ENCODE results near the gene NPBWR2. TPM values are rescaled to one million over a fixed set of nuclear protein-coding genes. Genes with fewer than 3 reads are reported as not detected.

Gene NPBWR2
- polyA plus RNA-seq, 1 donor (not counting 4 experiments of a cell fraction or from before 2014, with no cell fraction given): not detected

DNA sequence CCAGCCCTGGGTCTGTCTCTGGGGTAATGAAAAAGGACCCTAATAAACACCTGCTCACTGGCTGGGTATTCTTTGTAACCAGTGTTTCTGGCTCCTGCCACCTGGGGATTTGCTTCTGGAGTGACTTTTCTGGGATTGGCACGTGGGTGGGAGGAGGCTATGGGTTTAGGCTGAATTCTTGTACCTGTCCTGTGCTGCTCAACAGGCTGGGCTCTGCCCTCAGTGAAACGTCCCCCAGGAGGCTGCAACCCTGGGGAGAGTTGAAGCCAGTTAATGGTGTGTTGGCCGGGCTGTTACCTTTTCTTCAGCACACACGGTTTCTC, 6.8 kb downstream of the NPBWR2 start:
- H3K4me2 ChIP-seq (ENCODE audit: control insufficient read depth, extremely low read depth, insufficient read depth, low read depth, low read length): no peak overlapping the region
- H3K9me3 ChIP-seq (ENCODE audit: control insufficient read depth, low read depth, low read length): no peaks in the 10 kb centered on the region
- H3K4me3 ChIP-seq (ENCODE audit: control insufficient read depth in 2 of 3, extremely low read depth in 1 of 3, insufficient read depth in 2 of 3, low read depth in 1 of 3, low read length in 3 of 3): no peak overlapping the region
- H3K4me1 ChIP-seq (ENCODE audit: control insufficient read depth, extremely low read depth, insufficient read depth, low read length): no peaks in the 10 kb centered on the region
- H3K36me3 ChIP-seq (ENCODE audit: control insufficient read depth in 2 of 2, extremely low read depth in 1 of 2, insufficient read depth in 2 of 2, low read length in 2 of 2): no peaks in the 10 kb centered on the region
- no peaks in the 10 kb centered on the region for H3K79me2 ChIP-seq (ENCODE audit: control insufficient read depth, insufficient read depth, low read length)
- peaks cover 40% of the 10 kb centered on the region for H3K27me3 ChIP-seq (ENCODE audit: control insufficient read depth, extremely low read depth, insufficient read depth, low read length)
- H4K20me1 ChIP-seq (ENCODE audit: control insufficient read depth, extremely low read depth, insufficient read depth, low read length): no peaks in the 10 kb centered on the region
- no peak for TF ChIP-seq CTCF (optimal IDR thresholded peaks at IDR 0.05 in 1 of 3, IDR thresholded peaks at IDR 0.05 in 1 of 3, conservative IDR thresholded peaks at IDR 0.05 in 1 of 3; ENCODE audit: extremely low read depth in 1 of 3, insufficient read depth in 2 of 3, low read length in 3 of 3)
- dilution Hi-C loops (cut with MboI; ENCODE audit: extremely low pct_ligation_motif_present, low sequenced_read_pairs): no loop called here
- DNase-seq (ENCODE audit: low read depth, low spot score) (no peak), FAIRE-seq (no peak)
- no peak overlapping the region for H3K9ac ChIP-seq (ENCODE audit: control insufficient read depth, extremely low read depth, insufficient read depth, low read length)
- no peak overlapping the region for H3K27ac ChIP-seq (ENCODE audit: control insufficient read depth, insufficient read depth, low read length)
- H3K9me1 ChIP-seq (ENCODE audit: control insufficient read depth, extremely low read depth, insufficient read depth, low read length): no peaks in the 10 kb centered on the region
- no peak overlapping the region for H2AFZ ChIP-seq (ENCODE audit: control insufficient read depth, low read length)

GRCh38 chr20:64099880-64100565, 7.3 kb downstream of the NPBWR2 start:
- H3K4me1 ChIP-seq (ENCODE audit: control insufficient read depth, extremely low read depth, insufficient read depth, low read length): no peaks in the 10 kb centered on the region
- no peak overlapping the region for H2AFZ ChIP-seq (ENCODE audit: control insufficient read depth, low read length)
- H3K36me3 ChIP-seq (ENCODE audit: control insufficient read depth in 2 of 2, extremely low read depth in 1 of 2, insufficient read depth in 2 of 2, low read length in 2 of 2): no peaks in the 10 kb centered on the region
- FAIRE-seq (no peak), DNase-seq (ENCODE audit: low read depth, low spot score) (no peak)
- no peaks in the 10 kb centered on the region for H3K9me3 ChIP-seq (ENCODE audit: control insufficient read depth, low read depth, low read length)
- dilution Hi-C loops (cut with MboI; ENCODE audit: extremely low pct_ligation_motif_present, low sequenced_read_pairs): no loop called here
- H3K9me1 ChIP-seq (ENCODE audit: control insufficient read depth, extremely low read depth, insufficient read depth, low read length): no peaks in the 10 kb centered on the region
- no peaks in the 10 kb centered on the region for H3K79me2 ChIP-seq (ENCODE audit: control insufficient read depth, insufficient read depth, low read length)
- no peak overlapping the region for H3K4me2 ChIP-seq (ENCODE audit: control insufficient read depth, extremely low read depth, insufficient read depth, low read depth, low read length)
- H3K9ac ChIP-seq (ENCODE audit: control insufficient read depth, extremely low read depth, insufficient read depth, low read length): no peak overlapping the region
- H3K4me3 ChIP-seq (ENCODE audit: control insufficient read depth in 2 of 3, extremely low read depth in 1 of 3, insufficient read depth in 2 of 3, low read depth in 1 of 3, low read length in 3 of 3): no peak overlapping the region
- H3K27me3 ChIP-seq (ENCODE audit: control insufficient read depth, extremely low read depth, insufficient read depth, low read length): peaks cover 40% of the 10 kb centered on the region
- H3K27ac ChIP-seq (ENCODE audit: control insufficient read depth, insufficient read depth, low read length): no peak overlapping the region
- TF ChIP-seq EZH2 (IDR thresholded peaks at IDR 0.05; ENCODE audit: low read length): no peak
- no peak for TF ChIP-seq CTCF (optimal IDR thresholded peaks at IDR 0.05 in 1 of 3, IDR thresholded peaks at IDR 0.05 in 1 of 3, conservative IDR thresholded peaks at IDR 0.05 in 1 of 3; ENCODE audit: extremely low read depth in 1 of 3, insufficient read depth in 2 of 3, low read length in 3 of 3)
- no peaks in the 10 kb centered on the region for H4K20me1 ChIP-seq (ENCODE audit: control insufficient read depth, extremely low read depth, insufficient read depth, low read length)

All from keratinocyte (primary cell).